RPMI8226 (cell line): ENCODE results near the gene GPR21.

Experiments
- DNase-seq: peaks from one replicate; pipeline ENCODE4 v3.0.0-alpha.2; 2015

GPR21 gene

DNA sequence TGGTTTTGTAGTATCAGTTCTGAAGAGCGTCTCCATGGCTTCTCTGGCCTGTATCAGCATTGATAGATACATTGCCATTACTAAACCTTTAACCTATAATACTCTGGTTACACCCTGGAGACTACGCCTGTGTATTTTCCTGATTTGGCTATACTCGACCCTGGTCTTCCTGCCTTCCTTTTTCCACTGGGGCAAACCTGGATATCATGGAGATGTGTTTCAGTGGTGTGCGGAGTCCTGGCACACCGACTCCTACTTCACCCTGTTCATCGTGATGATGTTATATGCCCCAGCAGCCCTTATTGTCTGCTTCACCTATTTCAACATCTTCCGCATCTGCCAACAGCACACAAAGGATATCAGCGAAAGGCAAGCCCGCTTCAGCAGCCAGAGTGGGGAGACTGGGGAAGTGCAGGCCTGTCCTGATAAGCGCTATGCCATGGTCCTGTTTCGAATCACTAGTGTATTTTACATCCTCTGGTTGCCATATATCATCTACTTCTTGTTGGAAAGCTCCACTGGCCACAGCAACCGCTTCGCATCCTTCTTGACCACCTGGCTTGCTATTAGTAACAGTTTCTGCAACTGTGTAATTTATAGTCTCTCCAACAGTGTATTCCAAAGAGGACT, 1.5 kb downstream of the GPR21 start:
- no peak for DNase-seq

DNA sequence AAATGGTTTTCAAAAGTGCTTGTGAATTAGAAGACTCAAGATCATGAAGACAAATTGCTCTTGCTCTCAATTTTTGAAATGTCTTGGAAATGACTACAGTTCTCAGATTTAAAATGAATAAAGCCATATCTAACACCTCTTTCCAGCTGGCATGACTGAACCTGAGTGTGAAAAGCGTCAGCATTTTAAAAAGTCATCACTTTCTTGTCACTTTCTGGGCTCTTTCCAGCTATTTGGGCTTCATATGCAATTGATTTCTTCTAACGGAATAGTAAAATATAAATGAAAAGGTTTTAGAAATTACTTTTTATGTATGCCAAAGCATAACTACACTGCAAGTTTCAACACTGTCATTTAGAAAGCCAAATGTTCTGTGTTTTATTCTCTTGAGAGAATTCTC, 2.3 kb downstream of the GPR21 start:
- DNase-seq: no peak

GRCh38 chr9:123036893-123037545, 3.6 kb downstream of the GPR21 start:
- DNase-seq: no peak

DNA sequence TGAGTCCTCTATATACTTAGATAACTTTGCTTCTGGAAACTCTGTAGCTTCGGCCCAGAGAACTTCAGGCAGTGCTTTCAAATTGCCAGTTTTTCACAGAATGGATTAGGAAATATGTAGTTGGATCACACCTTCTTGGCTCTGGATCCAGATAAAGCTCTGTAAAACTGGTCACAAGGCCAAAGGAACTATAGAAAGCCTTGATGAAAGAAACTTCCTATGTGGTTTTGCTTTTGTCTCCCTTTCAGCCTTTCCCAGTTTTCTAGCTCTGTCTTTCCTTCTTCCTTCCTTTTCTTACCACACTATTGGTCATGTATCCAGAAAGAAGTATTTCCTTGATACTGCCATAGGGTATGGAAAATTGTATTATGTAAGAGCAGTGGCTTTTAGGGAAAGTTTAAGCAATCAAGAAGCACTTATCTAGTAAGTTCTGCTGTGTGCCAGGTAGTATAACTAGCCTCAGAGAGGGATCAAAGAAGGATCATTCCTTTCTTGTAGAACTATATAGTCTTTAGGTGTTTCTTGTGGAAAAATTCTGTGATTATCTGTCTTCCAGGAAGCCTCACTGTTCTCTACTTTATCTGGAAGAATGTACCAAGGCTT, 6.3 kb downstream of the GPR21 start:
- DNase-seq: no peak

GRCh38 chr9:123040801-123041200, 7.3 kb downstream of the GPR21 start:
- DNase-seq: no peak

DNA sequence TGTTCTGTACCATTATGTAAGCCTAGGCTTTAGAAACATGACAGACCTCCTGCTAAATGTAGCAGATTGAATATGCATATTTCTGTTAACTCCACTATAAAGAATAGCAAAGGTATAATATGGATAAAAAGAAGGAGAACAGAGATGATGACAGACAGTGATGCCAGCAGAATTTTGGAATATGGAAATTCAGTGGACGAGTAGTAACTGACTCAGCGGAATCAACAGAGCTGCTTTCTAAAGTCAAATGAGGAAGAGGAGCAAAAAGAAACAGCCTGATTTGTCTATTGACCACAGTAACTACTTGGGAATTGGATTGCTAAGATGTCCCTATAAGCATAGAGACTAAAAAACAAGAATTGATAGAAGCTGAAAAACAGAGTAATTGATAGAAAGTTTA, 8.0 kb downstream of the GPR21 start:
- no peak for DNase-seq

DNA sequence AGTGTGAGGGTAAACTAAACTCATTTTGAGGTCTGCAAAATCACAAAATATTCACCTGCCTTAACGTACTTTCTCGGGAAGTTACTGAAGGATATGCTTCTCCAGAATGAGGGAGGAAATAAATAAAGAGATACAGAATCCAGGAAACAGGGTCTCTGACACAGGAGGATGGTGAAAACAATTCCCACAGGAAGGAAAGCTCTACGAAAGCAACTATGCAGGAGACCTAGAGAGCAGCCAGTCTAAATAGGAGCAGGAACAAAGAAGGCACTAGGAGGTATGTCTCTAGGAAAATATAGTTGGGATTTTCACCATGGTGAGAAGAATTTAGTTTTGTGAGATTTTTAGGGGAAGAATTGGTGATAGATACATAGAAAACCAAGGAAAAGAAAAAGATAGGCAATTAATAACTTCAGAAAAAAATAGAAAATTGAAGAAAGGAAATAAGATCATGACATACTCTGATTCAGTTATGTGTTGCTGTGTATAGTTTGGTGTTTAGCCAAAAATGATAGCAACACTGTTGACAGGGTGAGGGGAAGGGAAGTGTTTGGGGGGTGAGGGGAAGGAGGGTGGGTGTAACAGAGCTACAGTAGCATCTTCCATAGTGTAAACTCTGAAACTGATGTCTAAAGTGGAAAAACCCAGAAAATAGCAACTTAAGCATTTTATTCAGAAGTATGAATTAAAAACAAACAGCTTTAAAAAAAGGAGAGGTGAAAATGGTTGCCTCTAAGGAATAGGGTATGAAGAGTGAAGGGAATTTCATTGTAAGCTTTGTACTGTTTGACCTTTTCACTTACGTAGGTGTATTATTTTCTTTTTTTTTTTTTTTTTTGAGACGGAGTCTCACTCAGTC, 9.8 kb downstream of the GPR21 start:
- DNase-seq: no peak

GRCh38 chr9:123044586-123044985, 11.1 kb downstream of the GPR21 start:
- DNase-seq: no peak

GRCh38 chr9:123046406-123047195, 13.1 kb downstream of the GPR21 start:
- DNase-seq: no peak

DNA sequence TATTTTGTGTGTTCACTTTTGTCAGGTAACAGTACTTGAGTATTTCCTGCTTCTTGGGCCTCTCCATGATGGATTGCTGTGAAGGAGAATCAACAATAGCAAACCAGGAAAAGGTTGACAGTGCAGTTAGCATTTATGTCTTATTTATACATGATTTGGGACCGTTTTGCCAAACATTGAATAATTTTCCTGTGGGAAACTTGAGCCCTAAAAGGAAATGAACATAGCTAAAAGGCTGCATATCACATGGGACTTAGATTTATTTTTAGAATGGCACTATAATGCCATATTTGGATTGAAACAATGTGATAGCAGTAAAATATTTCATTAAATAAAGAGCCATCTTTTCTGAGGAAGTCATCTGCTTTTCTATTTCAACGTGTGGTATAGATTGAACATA, 15.3 kb downstream of the GPR21 start:
- DNase-seq: no peak

- no peak for DNase-seq
Observed at GRCh38 chr9:123049589-123050222, 16.2 kb downstream of the GPR21 start.

GRCh38 chr9:123053046-123053445, 19.6 kb downstream of the GPR21 start:
- no peak for DNase-seq

DNA sequence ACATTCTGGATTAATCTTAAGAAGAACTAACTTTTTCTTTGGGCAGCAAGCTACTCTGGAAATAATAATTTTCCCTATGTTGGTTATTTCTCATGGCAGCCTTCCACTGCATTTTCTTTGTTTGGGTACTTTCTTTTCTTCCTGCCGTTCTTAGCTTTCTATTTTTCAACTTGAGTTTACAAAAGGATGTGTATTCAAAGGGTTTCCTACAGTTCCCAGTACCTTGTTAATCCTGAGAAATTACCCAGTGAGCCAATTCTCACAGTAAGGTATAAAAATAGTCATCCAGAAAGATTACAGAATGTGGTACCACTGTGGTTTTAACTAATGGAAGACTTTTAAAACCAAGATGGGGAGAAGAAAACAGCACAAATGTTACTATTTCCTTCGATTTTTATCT, 20.2 kb downstream of the GPR21 start:
- DNase-seq: no peak

GRCh38 chr9:123058834-123059233, 25.4 kb downstream of the GPR21 start:
- no peak for DNase-seq

- no peak for DNase-seq
Observed at GRCh38 chr9:123059472-123060220, 26.2 kb downstream of the GPR21 start.

GRCh38 chr9:123061216-123061615, 27.7 kb downstream of the GPR21 start:
- no peak for DNase-seq

- DNase-seq: no peak
Observed at GRCh38 chr9:123062351-123063176, 29.1 kb downstream of the GPR21 start.

- no peak for DNase-seq
Observed at GRCh38 chr9:123063177-123063598, 29.7 kb downstream of the GPR21 start.

DNA sequence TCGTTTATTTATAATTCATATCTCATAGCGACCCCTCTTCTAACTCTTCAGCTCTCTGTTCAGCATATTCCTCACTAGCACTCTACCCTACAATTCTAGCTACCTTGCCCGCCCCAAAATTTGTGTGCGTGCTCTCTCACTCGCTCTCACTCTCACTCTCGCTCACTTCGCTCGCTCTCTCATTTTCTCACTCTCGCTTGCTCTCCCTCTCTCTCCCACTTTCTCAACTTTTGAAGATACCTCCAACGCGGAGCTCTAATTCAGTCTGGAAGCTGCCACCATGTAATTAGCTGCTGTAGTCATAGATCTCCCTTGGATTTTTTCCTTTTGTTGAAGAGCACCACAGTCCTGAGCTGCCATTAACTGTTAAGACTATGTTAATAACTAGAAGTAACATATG, 30.4 kb downstream of the GPR21 start:
- DNase-seq: no peak

GRCh38 chr9:123064716-123065115, 31.2 kb downstream of the GPR21 start:
- DNase-seq: no peak

GRCh38 chr9:123065196-123065595, 31.7 kb downstream of the GPR21 start:
- DNase-seq: no peak
